Keratinocyte (primary cell): ENCODE data around the gene INAVA.

Source experiments
- EZH2 ChIP-seq: IDR thresholded peaks from one replicate; pipeline ENCODE4 v1.6.1; 2012; ENCODE audit warnings: inconsistent platforms, mild to moderate bottlenecking, low read length, moderate library complexity
- TF ChIP-seq, protein P1 (sequence below), 3 experiments: IDR thresholded peaks in 1 of 3; conservative IDR thresholded peaks in 1 of 3; optimal IDR thresholded peaks in 1 of 3; 2 replicates in 2 of 3; 3 replicates in 1 of 3; pipeline versions ENCODE3 to v1.5.1; 2011; ENCODE audit warnings: low read length in 3 of 3, mild to moderate bottlenecking in 3 of 3, moderate library complexity in 2 of 3, control low read depth in 1 of 3, inconsistent platforms in 1 of 3; ENCODE audit not compliant: insufficient read depth in 2 of 3; ENCODE audit errors: extremely low read depth in 1 of 3

GRCh38 chr1:200921571-200922110 is 26.9 kb downstream of the INAVA start:
- no peak for TF ChIP-seq EZH2
- TF ChIP-seq, protein P1, sequence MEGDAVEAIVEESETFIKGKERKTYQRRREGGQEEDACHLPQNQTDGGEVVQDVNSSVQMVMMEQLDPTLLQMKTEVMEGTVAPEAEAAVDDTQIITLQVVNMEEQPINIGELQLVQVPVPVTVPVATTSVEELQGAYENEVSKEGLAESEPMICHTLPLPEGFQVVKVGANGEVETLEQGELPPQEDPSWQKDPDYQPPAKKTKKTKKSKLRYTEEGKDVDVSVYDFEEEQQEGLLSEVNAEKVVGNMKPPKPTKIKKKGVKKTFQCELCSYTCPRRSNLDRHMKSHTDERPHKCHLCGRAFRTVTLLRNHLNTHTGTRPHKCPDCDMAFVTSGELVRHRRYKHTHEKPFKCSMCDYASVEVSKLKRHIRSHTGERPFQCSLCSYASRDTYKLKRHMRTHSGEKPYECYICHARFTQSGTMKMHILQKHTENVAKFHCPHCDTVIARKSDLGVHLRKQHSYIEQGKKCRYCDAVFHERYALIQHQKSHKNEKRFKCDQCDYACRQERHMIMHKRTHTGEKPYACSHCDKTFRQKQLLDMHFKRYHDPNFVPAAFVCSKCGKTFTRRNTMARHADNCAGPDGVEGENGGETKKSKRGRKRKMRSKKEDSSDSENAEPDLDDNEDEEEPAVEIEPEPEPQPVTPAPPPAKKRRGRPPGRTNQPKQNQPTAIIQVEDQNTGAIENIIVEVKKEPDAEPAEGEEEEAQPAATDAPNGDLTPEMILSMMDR (optimal IDR thresholded peaks at IDR 0.05 in 1 of 3, IDR thresholded peaks at IDR 0.05 in 1 of 3, conservative IDR thresholded peaks at IDR 0.05 in 1 of 3; ENCODE audit: extremely low read depth in 1 of 3, insufficient read depth in 2 of 3, low read length in 3 of 3), result no peak
